Dedifferentiated amniotic fluid mesenchymal stem cell (primary cell): ENCODE results near the gene CRYGC.

Experiments used
- DNase-seq: peaks from one replicate; pipeline ENCODE4 v3.0.0-alpha.2; 2016; ENCODE audit errors: extremely low spot score

The CRYGC gene

DNA sequence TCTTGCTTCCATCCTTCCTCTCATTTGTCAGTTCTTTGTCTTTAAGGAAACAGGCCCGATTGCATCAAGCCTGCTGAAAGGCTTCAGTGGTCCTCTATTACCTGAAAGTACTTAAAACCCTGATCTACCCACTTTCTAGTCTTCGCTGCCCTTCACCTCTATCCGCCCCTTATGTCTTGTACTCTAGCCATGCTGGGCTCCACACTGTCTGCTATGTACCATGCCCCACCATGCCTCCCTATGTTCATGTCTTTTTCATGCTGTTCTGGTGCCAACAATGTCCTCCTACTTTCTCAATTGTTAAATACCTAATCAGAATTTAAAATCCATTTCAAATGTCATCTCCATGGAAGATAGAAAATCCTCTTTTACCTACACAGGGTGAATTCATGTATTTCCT, 33.5 kb downstream of the CRYGC start:
- DNase-seq, result no peak

DNA sequence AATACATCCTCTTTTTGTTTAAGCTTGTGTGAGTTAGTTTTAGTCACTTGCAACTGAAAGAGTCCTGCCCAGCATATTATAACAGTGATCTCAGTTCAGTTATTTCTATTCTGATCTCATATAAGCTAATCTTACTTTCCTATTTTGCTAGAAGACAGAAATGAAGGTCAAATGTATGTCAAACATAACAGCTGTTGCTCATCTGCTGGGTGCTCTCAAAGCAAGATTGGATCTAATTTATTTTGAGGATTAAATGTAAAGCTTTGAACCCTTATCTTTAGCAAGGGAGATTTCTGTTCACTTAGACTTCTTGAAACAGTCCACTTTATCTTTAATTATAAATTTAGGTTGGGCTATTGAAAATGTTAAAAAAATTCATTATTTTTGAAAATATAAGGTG, 36.5 kb downstream of the CRYGC start:
- DNase-seq, result no peak

DNA sequence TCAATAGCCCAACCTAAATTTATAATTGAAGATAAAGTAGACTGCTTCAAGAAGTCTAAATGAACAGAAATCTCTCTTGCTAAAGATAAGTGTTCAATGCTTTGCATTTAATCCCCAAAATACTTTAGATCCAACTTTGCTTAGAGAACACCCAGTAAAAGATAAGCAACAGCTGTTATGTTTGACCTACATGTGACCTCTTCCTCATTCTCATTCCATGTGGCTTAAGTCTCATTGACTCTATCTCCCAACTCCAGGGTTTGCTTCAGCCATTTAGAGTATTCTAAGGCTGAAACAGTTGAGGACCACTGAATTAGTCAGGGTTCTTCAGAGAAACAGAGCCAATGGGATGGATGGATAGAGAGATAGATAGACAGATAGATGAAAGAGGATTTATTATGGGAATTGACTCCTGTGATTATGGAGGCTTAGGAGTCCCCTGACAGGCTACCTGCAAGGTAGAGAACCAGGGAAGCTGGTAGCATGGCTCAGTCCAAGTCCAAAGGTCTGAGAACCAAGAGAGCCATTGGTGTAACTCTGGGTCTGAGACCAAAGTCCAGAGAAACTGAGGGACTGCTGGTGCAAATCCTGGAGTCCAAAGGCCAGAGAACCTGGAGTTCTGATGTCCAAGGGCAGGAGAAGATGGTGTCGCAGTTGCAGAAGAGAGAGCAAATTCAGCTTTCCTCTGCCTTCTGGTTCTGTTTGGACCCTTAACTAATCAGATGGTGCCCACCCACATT, 37.4 kb downstream of the CRYGC start:
- DNase-seq, result no peak

DNA sequence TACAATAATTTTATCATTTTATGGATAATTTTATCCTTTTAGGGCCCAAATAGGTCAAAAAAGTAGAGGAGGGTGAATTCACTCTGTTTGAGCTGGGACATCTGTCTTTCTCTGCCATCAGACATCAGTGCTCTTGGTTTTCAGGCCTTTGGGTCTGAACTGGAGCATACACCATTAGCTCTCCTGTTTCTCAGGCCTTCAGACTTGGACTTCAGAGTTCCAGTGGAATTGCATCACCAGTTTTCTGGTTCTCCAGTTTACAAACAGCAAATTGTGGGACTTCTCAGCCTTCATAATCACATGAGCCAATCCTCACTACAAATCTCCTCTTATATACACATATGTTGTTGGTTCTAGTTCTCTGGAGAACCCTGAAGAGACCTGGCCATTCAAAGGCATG, 39.2 kb downstream of the CRYGC start:
- no peak for DNase-seq

DNA sequence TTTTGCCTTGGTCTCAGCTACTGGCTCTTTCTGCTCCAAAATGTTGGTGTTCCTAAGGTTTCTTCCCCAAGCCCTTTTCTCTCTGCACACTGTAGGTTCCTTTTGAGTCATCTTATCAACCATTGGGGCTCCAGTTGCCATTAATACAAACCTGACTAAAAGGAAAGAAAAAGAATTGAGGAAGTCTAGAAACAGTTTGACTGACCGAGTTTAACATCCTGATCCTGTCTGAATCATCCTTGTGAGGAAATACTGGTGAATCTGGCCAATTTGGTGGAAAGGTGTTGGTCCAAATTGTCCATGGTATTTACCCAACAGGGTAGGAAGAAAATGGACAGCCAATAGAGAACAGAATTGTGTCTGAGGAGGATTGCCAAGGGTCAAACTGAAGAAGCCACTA, 43.6 kb downstream of the CRYGC start:
- DNase-seq, result no peak

DNA sequence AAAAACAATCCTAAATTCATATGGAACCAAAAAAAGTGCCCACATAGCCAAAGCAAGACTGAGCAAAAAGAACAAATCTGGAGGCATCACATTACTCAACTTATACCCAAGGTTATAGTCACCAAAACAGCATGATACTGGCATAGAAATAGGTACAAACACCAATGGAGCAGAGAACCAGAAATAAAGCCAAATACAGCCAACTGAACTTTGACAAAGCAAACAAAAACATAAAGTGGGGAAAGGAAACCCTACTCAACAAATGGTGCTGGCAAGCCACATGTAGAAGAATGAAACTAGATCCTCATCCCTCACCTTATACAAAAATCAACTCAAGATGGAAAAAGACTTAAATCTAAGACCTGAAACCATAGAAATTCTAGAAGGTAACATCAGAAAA, 45.8 kb downstream of the CRYGC start:
- DNase-seq, result no peak
